Gastrocnemius medialis (tissue), 4 donors: ENCODE results near the gene SLC9A4.

ENCODE experiments used
- POLR2A ChIP-seq, 2 donors: fragments of 450-650 bp; IDR thresholded peaks; one replicate each; pipeline ENCODE4 v1.6.1; 2017; ENCODE audit warnings: antibody characterized with exemption in 2 of 2, mild to moderate bottlenecking in 2 of 2, moderate library complexity in 2 of 2
- TF ChIP-seq, protein P1 (sequence below), 5 experiments: fragments of 450-650 bp in 3 of 5; fragments of 200-600 bp in 2 of 5; sonication (generic) in 2 of 5; IDR thresholded peaks in 4 of 5; conservative IDR thresholded peaks in 1 of 5; 1 replicate in 4 of 5; 2 replicates in 1 of 5; pipeline ENCODE4 v1.5.1; 2016 to 2019; ENCODE audit warnings: antibody characterized with exemption in 5 of 5, mild to moderate bottlenecking in 3 of 5, moderate library complexity in 3 of 5

DNA sequence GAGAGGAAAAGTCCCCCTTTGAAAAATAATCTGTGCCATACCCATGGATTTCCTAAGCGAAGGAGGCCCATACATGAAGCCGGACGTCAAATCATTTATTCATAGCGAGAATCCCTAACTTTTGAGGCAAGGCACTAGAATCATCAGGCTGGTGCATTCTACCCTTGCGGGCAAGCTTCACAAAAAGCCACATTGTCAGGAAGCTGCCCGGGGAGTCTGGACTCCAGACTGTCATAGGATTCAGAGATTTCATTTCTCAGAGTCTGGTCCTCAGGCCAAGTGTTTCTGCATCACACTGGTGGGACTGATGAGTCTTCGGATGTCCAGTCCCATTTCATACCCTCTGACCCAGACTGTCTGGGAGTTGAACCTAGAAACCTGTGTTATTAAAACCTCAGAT is 8.9 kb downstream of the SLC9A4 start:
- TF ChIP-seq, protein P1, sequence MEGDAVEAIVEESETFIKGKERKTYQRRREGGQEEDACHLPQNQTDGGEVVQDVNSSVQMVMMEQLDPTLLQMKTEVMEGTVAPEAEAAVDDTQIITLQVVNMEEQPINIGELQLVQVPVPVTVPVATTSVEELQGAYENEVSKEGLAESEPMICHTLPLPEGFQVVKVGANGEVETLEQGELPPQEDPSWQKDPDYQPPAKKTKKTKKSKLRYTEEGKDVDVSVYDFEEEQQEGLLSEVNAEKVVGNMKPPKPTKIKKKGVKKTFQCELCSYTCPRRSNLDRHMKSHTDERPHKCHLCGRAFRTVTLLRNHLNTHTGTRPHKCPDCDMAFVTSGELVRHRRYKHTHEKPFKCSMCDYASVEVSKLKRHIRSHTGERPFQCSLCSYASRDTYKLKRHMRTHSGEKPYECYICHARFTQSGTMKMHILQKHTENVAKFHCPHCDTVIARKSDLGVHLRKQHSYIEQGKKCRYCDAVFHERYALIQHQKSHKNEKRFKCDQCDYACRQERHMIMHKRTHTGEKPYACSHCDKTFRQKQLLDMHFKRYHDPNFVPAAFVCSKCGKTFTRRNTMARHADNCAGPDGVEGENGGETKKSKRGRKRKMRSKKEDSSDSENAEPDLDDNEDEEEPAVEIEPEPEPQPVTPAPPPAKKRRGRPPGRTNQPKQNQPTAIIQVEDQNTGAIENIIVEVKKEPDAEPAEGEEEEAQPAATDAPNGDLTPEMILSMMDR (IDR thresholded peaks at IDR 0.05 in 4 of 5, conservative IDR thresholded peaks at IDR 0.05 in 1 of 5) = no peak
- TF ChIP-seq POLR2A (IDR thresholded peaks at IDR 0.05) = no peak
